Neutrophil (primary cell): ENCODE results near the gene ARL6IP5.

Source experiments
- H3K27ac ChIP-seq: fragments of 200-600 bp; sonication (generic); 2 replicates; pipeline ENCODE4 v1.5.1; 2016; ENCODE audit warnings: mild to moderate bottlenecking, moderate library complexity
- H3K27me3 ChIP-seq: fragments of 200-600 bp; sonication (generic); 2 replicates; pipeline ENCODE4 v1.6.0; 2016; ENCODE audit warnings: mild to moderate bottlenecking
- H3K36me3 ChIP-seq: fragments of 200-600 bp; sonication (generic); 2 replicates; pipeline ENCODE4 v1.5.1; 2017
- H3K4me1 ChIP-seq, 2 experiments: fragments of 200-600 bp in 1 of 2; sonication (generic) in 1 of 2; 1 replicate in 1 of 2; 2 replicates in 1 of 2; pipeline versions ENCODE4 v1.5.1 to v1.6.1; 2013 to 2016; ENCODE audit warnings: low read depth in 1 of 2, low read length in 1 of 2, mild to moderate bottlenecking in 1 of 2, moderate library complexity in 1 of 2; ENCODE audit not compliant: control insufficient read depth in 1 of 2, insufficient read depth in 1 of 2
- H3K4me3 ChIP-seq, 2 experiments: fragments of 200-600 bp in 1 of 2; sonication (generic) in 1 of 2; 1 replicate in 1 of 2; 2 replicates in 1 of 2; pipeline ENCODE4 v1.5.1; 2013 to 2016; ENCODE audit warnings: low read depth in 1 of 2, low read length in 1 of 2, mild to moderate bottlenecking in 1 of 2, moderate library complexity in 1 of 2
- H3K9me3 ChIP-seq: fragments of 200-600 bp; sonication (generic); 2 replicates; pipeline ENCODE4 v1.5.1; 2016
- TF ChIP-seq, protein P1 (sequence below): fragments of 200-600 bp; sonication (generic); IDR thresholded peaks from 2 replicates; pipeline ENCODE4 v1.5.1; 2016; ENCODE audit warnings: antibody characterized with exemption

Gene ARL6IP5

DNA sequence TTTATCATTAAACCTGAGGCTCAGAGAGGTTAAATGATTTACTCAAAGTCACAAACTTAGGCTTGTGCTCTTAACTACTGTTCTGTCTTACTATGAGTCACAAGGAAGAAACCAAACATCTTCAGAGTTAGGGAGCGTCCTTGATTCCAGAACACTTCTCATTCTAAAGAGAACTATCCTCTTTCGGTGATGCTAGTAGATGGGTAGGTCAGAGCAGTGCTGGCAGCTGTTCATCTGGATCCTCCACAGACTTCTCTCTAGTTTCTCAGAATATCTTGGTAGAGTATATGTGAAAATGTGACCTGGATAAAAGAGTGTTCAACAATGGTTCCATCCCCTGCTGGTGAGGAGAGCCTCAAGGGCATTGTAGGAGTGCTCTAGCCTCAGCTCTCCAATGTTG is 3.3 kb downstream of the ARL6IP5 start:
- no peak overlapping the region for H3K27ac ChIP-seq

DNA sequence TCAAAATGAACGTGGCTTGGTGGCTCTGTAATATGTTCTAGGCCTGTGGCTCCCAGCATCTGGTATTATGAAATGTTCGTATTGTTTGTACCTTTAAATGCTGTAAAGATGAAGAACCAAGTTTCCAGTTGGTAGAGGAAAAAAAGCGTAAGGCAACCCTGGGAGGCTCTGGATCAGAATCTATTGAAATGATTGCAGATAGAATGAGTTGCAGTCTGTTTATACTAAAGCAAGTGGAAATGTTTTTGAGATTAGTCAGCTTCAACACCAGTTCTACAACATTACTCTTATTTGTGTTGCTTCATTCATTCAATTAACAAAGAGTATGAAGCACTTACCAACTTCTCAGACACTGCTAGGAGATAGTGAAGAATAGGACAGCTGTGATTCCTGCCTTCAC is 5.3 kb downstream of the ARL6IP5 start:
- no peaks in the 10 kb centered on the region for H3K9me3 ChIP-seq
- H3K27ac ChIP-seq: peak overlapping the region; percentile 89
- TF ChIP-seq, protein P1, sequence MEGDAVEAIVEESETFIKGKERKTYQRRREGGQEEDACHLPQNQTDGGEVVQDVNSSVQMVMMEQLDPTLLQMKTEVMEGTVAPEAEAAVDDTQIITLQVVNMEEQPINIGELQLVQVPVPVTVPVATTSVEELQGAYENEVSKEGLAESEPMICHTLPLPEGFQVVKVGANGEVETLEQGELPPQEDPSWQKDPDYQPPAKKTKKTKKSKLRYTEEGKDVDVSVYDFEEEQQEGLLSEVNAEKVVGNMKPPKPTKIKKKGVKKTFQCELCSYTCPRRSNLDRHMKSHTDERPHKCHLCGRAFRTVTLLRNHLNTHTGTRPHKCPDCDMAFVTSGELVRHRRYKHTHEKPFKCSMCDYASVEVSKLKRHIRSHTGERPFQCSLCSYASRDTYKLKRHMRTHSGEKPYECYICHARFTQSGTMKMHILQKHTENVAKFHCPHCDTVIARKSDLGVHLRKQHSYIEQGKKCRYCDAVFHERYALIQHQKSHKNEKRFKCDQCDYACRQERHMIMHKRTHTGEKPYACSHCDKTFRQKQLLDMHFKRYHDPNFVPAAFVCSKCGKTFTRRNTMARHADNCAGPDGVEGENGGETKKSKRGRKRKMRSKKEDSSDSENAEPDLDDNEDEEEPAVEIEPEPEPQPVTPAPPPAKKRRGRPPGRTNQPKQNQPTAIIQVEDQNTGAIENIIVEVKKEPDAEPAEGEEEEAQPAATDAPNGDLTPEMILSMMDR: no peak
- no peaks in the 10 kb centered on the region for H3K27me3 ChIP-seq
- no peaks in the 10 kb centered on the region for H3K36me3 ChIP-seq
- H3K4me1 ChIP-seq: peaks cover 81 to 89% of the 10 kb centered on the region in 2 experiments
- H3K4me3 ChIP-seq: no peak overlapping the region

More for the DNA sequence above, 3.3 kb downstream of the ARL6IP5 start:
- H3K4me3 ChIP-seq: no peak overlapping the region
- no peaks in the 10 kb centered on the region for H3K27me3 ChIP-seq
- H3K9me3 ChIP-seq: no peaks in the 10 kb centered on the region
- H3K4me1 ChIP-seq: peaks cover 73 to 84% of the 10 kb centered on the region in 2 experiments
- TF ChIP-seq, protein P1: no peak
- no peaks in the 10 kb centered on the region for H3K36me3 ChIP-seq

DNA sequence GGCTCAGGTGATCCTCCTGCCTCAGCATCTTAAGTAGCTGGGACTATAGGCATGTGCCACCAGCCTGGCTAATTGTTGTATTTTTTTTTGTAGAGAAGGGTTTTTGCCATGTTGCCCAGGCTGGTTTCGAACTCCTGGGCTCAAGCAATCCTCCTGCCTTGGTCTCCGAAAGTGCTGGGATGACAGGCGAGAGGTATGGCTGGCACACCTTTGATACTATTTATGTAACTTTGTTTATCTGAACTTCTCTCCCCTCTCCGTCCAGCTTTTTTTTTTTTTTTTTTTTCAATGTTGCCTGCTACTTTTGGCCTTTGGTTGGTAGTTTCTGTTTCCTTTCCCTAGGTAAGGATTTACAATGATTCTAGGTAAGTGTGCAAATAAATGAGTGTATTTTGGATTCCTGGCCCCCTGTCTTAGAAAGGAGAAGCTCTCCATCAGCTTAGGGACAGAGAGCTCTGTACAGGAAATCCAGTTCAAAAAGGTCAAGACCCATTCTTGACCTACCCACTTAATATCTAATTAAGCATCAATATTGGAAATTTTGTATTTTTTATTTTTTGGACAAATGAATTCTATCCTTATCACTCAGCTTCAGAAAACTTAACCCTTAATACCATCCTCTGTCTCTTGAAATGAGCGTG is 6.8 kb downstream of the ARL6IP5 start:
- peak overlapping the region; percentile 89 for H3K27ac ChIP-seq
- no peaks in the 10 kb centered on the region for H3K9me3 ChIP-seq
- H3K4me3 ChIP-seq: peak overlapping the region; percentile 31 to 46
- H3K4me1 ChIP-seq: peaks cover 73 to 83% of the 10 kb centered on the region in 2 experiments
- H3K36me3 ChIP-seq: peaks cover 4% of the 10 kb centered on the region
- no peaks in the 10 kb centered on the region for H3K27me3 ChIP-seq
- TF ChIP-seq, protein P1: no peak

GRCh38 chr3:69092030-69092516 is 7.3 kb downstream of the ARL6IP5 start:
- Histone ChIP-seq H3K36me3 (peaks cover 4% of the 10 kb centered on the region), H3K4me3 (peak overlapping the region; percentile 31 to 46), H3K9me3 (no peaks in the 10 kb centered on the region), H3K27ac (peak overlapping the region; percentile 89), H3K27me3 (no peaks in the 10 kb centered on the region), H3K4me1 (peaks cover 67 to 77% of the 10 kb centered on the region in 2 experiments)
- TF ChIP-seq, protein P1: no peak

DNA sequence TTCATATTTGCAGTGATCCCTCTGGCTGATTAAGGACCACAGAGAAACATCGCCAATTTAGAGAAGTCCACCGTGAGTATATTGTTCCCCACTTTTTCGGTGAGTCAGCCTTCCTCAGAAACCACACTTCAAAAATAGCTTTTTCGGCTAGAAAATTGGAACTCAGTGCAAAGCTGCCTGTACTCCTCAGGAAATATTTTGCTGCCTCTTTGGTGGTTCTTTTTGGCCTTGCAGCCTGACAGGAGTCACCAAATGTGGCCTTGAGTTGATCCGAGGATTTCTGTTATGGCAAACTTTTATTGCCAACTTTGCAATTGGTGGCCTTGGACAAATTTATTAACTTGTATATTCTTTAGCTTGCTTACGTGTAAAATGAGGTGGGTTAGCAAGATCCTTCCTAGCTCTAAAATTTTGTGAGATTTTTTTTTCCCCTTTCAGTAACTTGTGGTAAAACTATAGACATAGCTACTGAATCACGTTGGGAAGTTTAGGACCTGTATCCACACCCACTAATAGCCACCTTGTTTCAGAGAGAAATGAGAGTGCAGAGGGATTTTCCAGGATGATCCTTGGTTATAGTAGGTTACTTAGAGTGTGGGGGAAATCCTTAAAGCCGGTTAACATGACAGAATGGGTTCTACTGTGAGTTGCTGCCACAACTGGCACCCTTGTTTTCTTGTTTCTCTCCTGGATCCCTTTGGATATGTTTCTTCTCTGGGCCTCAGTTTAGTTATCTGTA is 9.9 kb downstream of the ARL6IP5 start:
- no peaks in the 10 kb centered on the region for H3K9me3 ChIP-seq
- H3K27me3 ChIP-seq: no peaks in the 10 kb centered on the region
- H3K4me3 ChIP-seq: peak overlapping the region in 1 of 2 experiments; percentile 26
- H3K27ac ChIP-seq: peak overlapping the region; percentile 89
- TF ChIP-seq, protein P1: no peak
- peaks cover 51 to 52% of the 10 kb centered on the region in 2 experiments for H3K4me1 ChIP-seq
- peaks cover 7% of the 10 kb centered on the region for H3K36me3 ChIP-seq
